Fibroblast of peridontal ligament (primary cell): ENCODE measurements around the gene NYNRIN.
"Not testable (repeated sequence)": the region's sequence is repeated elsewhere in the genome, so short reads cannot be mapped to it uniquely, and the experiment has no call there.

Source experiments
- DNase-seq: peaks from one replicate; pipeline ENCODE4 v3.0.0-alpha.2; 2010; ENCODE audit errors: extremely low read depth

Gene NYNRIN

GRCh38 chr14:24431569-24432258 lies 32.9 kb downstream of the NYNRIN start:
- DNase-seq, result peak; percentile 92

- no peak for DNase-seq
Observed at GRCh38 chr14:24432259-24433131, 33.7 kb downstream of the NYNRIN start.

- no peak for DNase-seq
Observed at GRCh38 chr14:24434036-24434435, 35.2 kb downstream of the NYNRIN start.

GRCh38 chr14:24434676-24435075 lies 35.9 kb downstream of the NYNRIN start:
- no peak for DNase-seq

GRCh38 chr14:24435192-24435810 lies 36.5 kb downstream of the NYNRIN start:
- no peak for DNase-seq

GRCh38 chr14:24435998-24436354 lies 37.2 kb downstream of the NYNRIN start:
- DNase-seq, result no peak

- DNase-seq, result peak; percentile 93
Observed at GRCh38 chr14:24436355-24437019, 37.7 kb downstream of the NYNRIN start.

GRCh38 chr14:24437020-24437735 lies 38.4 kb downstream of the NYNRIN start:
- no peak for DNase-seq

- no peak for DNase-seq
Observed at GRCh38 chr14:24437736-24438067, 38.9 kb downstream of the NYNRIN start.

GRCh38 chr14:24438223-24439097 lies 39.7 kb downstream of the NYNRIN start:
- no peak for DNase-seq

GRCh38 chr14:24439257-24439656 lies 40.5 kb downstream of the NYNRIN start:
- no peak for DNase-seq

GRCh38 chr14:24439830-24440605 lies 41.2 kb downstream of the NYNRIN start:
- no peak for DNase-seq

GRCh38 chr14:24440606-24441399 lies 42.0 kb downstream of the NYNRIN start:
- no peak for DNase-seq

- no peak for DNase-seq
Observed at GRCh38 chr14:24441485-24441884, 42.7 kb downstream of the NYNRIN start.

- DNase-seq, result peak; percentile 49
Observed at GRCh38 chr14:24441904-24442239, 43.1 kb downstream of the NYNRIN start.

GRCh38 chr14:24442240-24443052 lies 43.6 kb downstream of the NYNRIN start, which contains the start of gene SDR39U1:
Gene SDR39U1 (minus strand): TSS chr14:24442776. CDS start chr14:24442769, 7 bp downstream.
- peak; percentile 99 for DNase-seq

GRCh38 chr14:24443053-24443665 lies 44.4 kb downstream of the NYNRIN start:
- peak; percentile 25 for DNase-seq

- DNase-seq, result not testable (repeated sequence)
Observed at GRCh38 chr14:24450828-24451227, 52.0 kb downstream of the NYNRIN start.
